ENCODE measurements around the gene PLIN4.

PLIN4 gene

DNA sequence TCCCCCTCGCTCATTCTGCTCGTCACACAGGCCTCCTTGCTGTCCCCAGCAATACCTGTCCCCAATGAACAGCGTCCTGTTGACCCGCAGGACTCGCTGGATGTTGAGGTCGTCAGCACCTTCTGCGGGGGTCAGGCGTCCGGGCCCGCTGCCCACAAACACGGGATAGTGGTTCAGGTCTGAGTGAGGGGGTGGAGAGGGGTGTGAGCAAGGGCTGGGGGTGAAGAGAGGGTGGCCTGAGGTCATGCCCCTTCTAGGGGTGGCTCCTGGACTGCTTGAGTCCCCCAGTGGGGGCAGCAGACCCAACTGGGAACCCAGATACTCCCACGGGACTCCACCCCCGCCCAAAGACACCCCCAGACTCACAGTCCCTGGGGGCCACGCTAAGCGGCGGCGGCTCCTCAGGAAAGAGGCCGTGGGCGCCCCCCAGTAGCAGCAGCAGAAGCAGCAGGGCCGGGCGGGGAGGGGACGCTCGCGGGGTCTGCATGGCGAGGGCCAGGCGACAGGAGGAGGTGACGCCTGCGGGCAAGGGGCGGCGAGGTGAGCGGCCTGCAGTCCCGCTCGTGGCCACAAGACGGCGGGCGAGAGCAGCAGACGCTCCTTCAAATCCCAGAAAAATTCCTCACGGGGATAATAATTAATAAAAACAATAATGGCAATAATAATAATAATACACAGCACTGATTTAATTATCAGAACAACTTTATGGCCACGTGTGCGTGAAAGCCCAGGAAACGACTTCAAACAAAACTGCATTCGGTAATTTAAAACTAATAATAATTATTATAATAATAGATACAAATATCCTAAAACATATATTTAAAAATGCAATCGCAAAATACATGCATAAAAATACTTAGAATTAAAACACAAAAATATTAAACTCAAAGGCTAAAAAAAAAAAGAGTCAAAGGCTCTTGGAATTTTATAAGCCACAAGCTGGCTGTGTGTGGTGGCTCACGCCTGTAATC lies 40.0 kb upstream of the PLIN4 start:
- Histone ChIP-seq H3K4me3 (ENCODE audit: low read depth, low read length) (no peak overlapping the region), H3K4me1 (peaks cover 3% of the 10 kb centered on the region), H3K36me3 (no peaks in the 10 kb centered on the region), H3K27me3 (no peaks in the 10 kb centered on the region), H3K9me3 (no peaks in the 10 kb centered on the region; the same call in 1 of the 2 replicates)
- DNase-seq: peak; percentile 64
- TF ChIP-seq, protein P1, sequence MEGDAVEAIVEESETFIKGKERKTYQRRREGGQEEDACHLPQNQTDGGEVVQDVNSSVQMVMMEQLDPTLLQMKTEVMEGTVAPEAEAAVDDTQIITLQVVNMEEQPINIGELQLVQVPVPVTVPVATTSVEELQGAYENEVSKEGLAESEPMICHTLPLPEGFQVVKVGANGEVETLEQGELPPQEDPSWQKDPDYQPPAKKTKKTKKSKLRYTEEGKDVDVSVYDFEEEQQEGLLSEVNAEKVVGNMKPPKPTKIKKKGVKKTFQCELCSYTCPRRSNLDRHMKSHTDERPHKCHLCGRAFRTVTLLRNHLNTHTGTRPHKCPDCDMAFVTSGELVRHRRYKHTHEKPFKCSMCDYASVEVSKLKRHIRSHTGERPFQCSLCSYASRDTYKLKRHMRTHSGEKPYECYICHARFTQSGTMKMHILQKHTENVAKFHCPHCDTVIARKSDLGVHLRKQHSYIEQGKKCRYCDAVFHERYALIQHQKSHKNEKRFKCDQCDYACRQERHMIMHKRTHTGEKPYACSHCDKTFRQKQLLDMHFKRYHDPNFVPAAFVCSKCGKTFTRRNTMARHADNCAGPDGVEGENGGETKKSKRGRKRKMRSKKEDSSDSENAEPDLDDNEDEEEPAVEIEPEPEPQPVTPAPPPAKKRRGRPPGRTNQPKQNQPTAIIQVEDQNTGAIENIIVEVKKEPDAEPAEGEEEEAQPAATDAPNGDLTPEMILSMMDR (IDR thresholded peaks at IDR 0.05; ENCODE audit: low read depth, low read length): peak; percentile 91

GRCh38 chr19:4557144-4557970 lies 39.1 kb upstream of the PLIN4 start:
- Histone ChIP-seq H3K9me3 (no peaks in the 10 kb centered on the region; the same call in 1 of the 2 replicates), H3K4me1 (peaks cover 3% of the 10 kb centered on the region), H3K36me3 (no peaks in the 10 kb centered on the region), H3K4me3 (ENCODE audit: low read depth, low read length) (no peak overlapping the region), H3K27me3 (no peaks in the 10 kb centered on the region)
- no peak for DNase-seq
- TF ChIP-seq, protein P1 (IDR thresholded peaks at IDR 0.05; ENCODE audit: low read depth, low read length): peak; percentile 36

DNA sequence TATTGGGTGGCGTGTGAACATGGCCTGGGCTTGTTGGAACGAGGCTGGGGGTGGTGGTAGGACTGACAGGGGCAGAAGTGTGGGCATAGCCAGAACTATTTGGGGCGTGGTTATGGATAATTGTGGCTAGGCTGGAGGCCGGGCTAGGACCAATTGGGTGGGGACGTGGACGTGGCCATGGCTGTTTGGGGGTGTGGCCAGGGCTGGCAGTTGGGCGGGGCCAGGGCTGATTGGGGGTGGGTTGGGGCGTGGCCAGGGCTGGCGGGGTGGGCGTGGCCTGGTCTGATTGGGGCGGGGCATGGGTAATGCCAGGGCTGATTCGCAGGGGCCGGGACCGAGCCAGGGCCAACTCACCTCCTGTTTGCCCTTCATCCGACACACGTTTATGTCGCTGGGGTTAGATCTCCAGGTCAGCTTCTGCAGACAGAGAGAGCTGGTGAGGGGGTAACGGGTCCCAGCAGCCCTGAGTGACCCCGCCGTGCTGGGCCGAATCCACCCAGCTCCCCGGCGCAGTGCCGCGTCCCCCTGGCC lies 38.4 kb upstream of the PLIN4 start:
- no peaks in the 10 kb centered on the region for H3K36me3 ChIP-seq
- H3K9me3 ChIP-seq: peaks cover 3% of the 10 kb centered on the region; the same call in 1 of the 2 replicates
- TF ChIP-seq, protein P1 (IDR thresholded peaks at IDR 0.05; ENCODE audit: low read depth, low read length): no peak
- DNase-seq: peak; percentile 87
- no peaks in the 10 kb centered on the region for H3K27me3 ChIP-seq
- H3K4me1 ChIP-seq: peaks cover 3% of the 10 kb centered on the region
- no peak overlapping the region for H3K4me3 ChIP-seq (ENCODE audit: low read depth, low read length)

DNA sequence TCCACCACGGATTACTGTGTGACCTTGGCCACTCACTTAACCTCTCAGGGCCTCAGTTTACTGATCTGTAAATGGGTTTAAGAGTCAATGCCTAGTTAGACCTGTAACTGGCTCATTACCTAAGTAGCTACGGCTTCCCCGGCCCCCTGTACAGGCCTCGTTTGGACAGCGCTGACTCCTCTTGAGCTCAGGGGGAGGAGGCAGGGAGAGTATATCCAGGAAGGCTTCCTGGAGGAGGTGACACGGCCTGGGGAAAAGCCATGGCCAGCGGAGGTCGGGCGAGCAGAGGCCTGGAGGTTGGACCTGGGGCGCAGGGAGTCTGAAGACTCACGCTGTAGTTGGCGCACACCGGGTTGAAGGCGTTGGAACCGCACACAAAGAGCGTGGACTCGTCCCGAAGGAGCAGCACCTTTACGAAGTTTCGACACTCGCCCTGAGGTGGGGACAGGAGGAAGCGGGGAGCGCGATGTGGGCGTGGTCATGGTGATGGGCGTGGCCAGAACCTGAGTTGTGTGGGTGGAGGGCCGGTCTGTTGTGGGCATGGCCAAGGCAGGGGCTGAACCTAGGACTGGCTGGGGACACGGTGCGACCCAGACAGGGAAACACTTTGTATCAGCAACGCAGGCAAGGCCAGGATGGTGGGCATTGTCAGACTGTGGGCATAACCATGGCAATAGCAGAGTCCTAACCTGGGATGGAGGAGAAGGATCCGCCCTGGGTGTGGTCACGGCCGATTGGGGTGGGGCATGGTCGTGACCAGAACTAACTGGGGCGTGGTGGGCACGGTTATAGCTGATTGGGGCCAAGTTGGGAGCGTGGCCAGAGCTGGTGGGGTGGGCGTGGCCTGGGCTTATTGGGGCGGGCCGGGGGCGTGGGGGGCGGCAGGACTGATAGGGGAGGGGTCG lies 37.6 kb upstream of the PLIN4 start:
- H3K36me3 ChIP-seq: no peaks in the 10 kb centered on the region
- TF ChIP-seq, protein P1 (IDR thresholded peaks at IDR 0.05; ENCODE audit: low read depth, low read length): no peak
- peak; percentile 56 for DNase-seq
- no peak overlapping the region for H3K4me3 ChIP-seq (ENCODE audit: low read depth, low read length)
- H3K4me1 ChIP-seq: peaks cover 3% of the 10 kb centered on the region
- no peaks in the 10 kb centered on the region for H3K27me3 ChIP-seq
- H3K9me3 ChIP-seq: peaks cover 3% of the 10 kb centered on the region; the same call in 1 of the 2 replicates

DNA sequence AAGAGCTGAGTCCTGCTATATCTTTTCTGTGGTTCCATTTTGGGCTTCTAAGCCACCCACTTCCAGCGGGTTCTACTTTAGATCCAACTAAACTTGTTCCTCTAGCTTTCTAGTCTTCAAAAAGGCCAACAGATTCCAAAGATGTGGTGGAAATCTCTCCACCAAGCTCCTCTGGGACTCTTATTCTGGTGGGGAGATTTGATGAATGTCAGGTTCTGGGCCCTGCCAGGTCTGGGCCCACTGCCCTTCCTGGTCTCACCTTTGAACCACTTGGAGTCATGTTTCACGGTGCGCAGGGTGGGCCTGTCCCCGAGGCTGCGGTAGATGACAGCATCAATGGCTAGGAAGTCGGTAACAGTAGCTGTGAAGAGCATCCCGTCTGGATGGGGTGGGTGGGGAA lies 36.4 kb upstream of the PLIN4 start:
- peaks cover 3% of the 10 kb centered on the region; the same call in 1 of the 2 replicates for H3K9me3 ChIP-seq
- H3K4me1 ChIP-seq: peaks cover 3% of the 10 kb centered on the region
- no peak for DNase-seq
- no peaks in the 10 kb centered on the region for H3K36me3 ChIP-seq
- no peaks in the 10 kb centered on the region for H3K27me3 ChIP-seq
- TF ChIP-seq, protein P1 (IDR thresholded peaks at IDR 0.05; ENCODE audit: low read depth, low read length): no peak
- H3K4me3 ChIP-seq (ENCODE audit: low read depth, low read length): no peak overlapping the region

Data from BE2C (cell line).